Neural cell (in vitro differentiated cells): ENCODE measurements around the gene AQP3.

Source experiments
- MXI1 ChIP-seq: fragments of 450-650 bp; conservative IDR thresholded peaks from 2 replicates; pipeline ENCODE4 v1.6.1; 2014; ENCODE audit warnings: antibody characterized with exemption, mild to moderate bottlenecking; ENCODE audit not compliant: poor library complexity, severe bottlenecking
- POLR2AphosphoS5 ChIP-seq: IDR thresholded peaks from 2 replicates; pipeline ENCODE4 v1.6.1; 2012
- SMC3 ChIP-seq: fragments of 450-650 bp; conservative IDR thresholded peaks from 2 replicates; pipeline ENCODE4 v1.6.1; 2014; ENCODE audit warnings: antibody characterized with exemption, mild to moderate bottlenecking, moderate library complexity; ENCODE audit not compliant: poor library complexity
- TF ChIP-seq, protein P1 (sequence below): fragments of 450-650 bp; IDR thresholded peaks from 2 replicates; pipeline ENCODE4 v1.5.1; 2014; ENCODE audit warnings: antibody characterized with exemption, mild to moderate bottlenecking, moderate library complexity; ENCODE audit not compliant: poor library complexity, severe bottlenecking

DNA sequence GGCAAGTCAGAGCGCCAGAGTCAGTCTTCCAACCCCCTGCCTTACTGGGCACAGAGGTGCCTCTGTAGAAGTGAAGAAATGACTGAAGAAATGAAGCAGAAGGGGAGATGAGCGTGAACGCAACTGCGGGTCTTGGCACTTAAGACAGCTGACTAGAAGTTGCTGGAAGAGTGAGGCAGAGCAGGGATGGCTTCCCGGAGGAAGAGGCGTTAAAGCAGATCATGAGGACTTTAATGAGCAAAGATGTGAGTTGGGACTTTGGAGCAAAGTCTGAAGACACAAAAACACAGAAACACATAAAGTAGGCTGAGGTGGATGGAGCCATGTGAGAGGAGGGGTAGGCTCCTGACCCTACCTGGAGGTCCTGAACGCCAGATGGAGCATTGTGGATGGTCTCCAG is 7.2 kb downstream of the AQP3 start:
- TF ChIP-seq MXI1, result no peak
- TF ChIP-seq, protein P1, sequence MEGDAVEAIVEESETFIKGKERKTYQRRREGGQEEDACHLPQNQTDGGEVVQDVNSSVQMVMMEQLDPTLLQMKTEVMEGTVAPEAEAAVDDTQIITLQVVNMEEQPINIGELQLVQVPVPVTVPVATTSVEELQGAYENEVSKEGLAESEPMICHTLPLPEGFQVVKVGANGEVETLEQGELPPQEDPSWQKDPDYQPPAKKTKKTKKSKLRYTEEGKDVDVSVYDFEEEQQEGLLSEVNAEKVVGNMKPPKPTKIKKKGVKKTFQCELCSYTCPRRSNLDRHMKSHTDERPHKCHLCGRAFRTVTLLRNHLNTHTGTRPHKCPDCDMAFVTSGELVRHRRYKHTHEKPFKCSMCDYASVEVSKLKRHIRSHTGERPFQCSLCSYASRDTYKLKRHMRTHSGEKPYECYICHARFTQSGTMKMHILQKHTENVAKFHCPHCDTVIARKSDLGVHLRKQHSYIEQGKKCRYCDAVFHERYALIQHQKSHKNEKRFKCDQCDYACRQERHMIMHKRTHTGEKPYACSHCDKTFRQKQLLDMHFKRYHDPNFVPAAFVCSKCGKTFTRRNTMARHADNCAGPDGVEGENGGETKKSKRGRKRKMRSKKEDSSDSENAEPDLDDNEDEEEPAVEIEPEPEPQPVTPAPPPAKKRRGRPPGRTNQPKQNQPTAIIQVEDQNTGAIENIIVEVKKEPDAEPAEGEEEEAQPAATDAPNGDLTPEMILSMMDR, result no peak
- no peak for TF ChIP-seq POLR2AphosphoS5
- no peak for TF ChIP-seq SMC3
